ENCODE measurements around the gene CDIP1. TPM values are rescaled to one million over a fixed set of nuclear protein-coding genes. Genes with fewer than 3 reads are reported as not detected.

The CDIP1 gene
- total RNA-seq, 2 donors from 2014 or later: 21.1 to 30.6 TPM

GRCh38 chr16:4557973-4558372, 19.4 kb upstream of the CDIP1 start:
- WGBS: 86% methylated on average over 10 of the region's 10 CpGs
- no peaks in the 10 kb centered on the region for H3K27me3 ChIP-seq (replicated peaks; ENCODE audit: insufficient read depth)
- no peaks in the 10 kb centered on the region for H3K9me3 ChIP-seq
- no peaks in the 10 kb centered on the region for H3K36me3 ChIP-seq
- no peak for DNase-seq (ENCODE audit: low spot score)
- H3K4me1 ChIP-seq (replicated peaks): no peaks in the 10 kb centered on the region
- intact Hi-C loops (cut with DNase I): no loop called here
- H3K4me3 ChIP-seq: no peak overlapping the region
- no peak overlapping the region for H3K27ac ChIP-seq
- TF ChIP-seq POLR2A (IDR thresholded peaks at IDR 0.05) (no peak), CTCF (IDR thresholded peaks at IDR 0.05) (no peak), POLR2AphosphoS5 (IDR thresholded peaks at IDR 0.05) (no peak)

DNA sequence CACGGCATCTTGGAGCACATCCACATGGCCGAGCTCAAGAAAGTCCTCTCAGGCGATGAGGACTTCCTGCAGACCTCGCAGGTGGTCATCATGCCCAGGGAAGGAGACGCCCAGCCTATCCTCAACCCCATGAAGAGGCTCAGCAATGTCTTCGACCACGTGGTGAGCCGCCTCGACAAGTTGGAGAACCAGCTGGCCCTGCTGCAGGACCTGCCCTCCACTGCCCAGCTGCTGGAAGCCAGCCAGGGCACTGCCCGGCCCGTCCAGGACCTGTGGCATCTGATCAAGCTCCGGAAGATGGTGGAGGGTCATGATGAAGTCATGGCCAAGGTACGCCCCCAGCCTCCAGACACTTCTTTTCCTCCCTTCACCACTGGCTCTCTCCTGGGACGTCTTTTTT, 18.0 kb upstream of the CDIP1 start:
- no peaks in the 10 kb centered on the region for H3K36me3 ChIP-seq
- no peaks in the 10 kb centered on the region for H3K9me3 ChIP-seq
- H3K4me1 ChIP-seq (replicated peaks): no peaks in the 10 kb centered on the region
- H3K4me3 ChIP-seq: no peak overlapping the region
- intact Hi-C loops (cut with DNase I): no loop called here
- no peak overlapping the region for H3K27ac ChIP-seq
- H3K27me3 ChIP-seq (replicated peaks; ENCODE audit: insufficient read depth): no peaks in the 10 kb centered on the region
- TF ChIP-seq POLR2A (IDR thresholded peaks at IDR 0.05) (no peak), POLR2AphosphoS5 (IDR thresholded peaks at IDR 0.05) (no peak), CTCF (IDR thresholded peaks at IDR 0.05) (no peak)
- no peak for DNase-seq (ENCODE audit: low spot score)
- 66% methylated on average over 13 of the region's 14 CpGs for WGBS

- intact Hi-C loops (cut with DNase I): no loop called here
- 80% methylated on average over 4 of the region's 4 CpGs for whole genome bisulfite sequencing
- Histone ChIP-seq H3K9me3 (no peaks in the 10 kb centered on the region), H3K27ac (no peak within 1 kb of the TSS), H3K4me1 (replicated peaks) (no peaks in the 10 kb centered on the region), H3K36me3 (no peaks in the 10 kb centered on the region), H3K4me3 (no peak within 1 kb of the TSS), H3K27me3 (replicated peaks; ENCODE audit: insufficient read depth) (no peaks in the 10 kb centered on the region)
- no peak for DNase-seq (ENCODE audit: low spot score)
- TF ChIP-seq CTCF (IDR thresholded peaks at IDR 0.05) (no peak), POLR2AphosphoS5 (IDR thresholded peaks at IDR 0.05) (no peak), POLR2A (IDR thresholded peaks at IDR 0.05) (no peak)
Observed at GRCh38 chr16:4556112-4556511, 17.5 kb upstream of the CDIP1 start, which contains the start of gene C16orf96. Gene C16orf96, plus strand, starts transcription at chr16:4556340. Its CDS starts 150 bp downstream, at chr16:4556490.

DNA sequence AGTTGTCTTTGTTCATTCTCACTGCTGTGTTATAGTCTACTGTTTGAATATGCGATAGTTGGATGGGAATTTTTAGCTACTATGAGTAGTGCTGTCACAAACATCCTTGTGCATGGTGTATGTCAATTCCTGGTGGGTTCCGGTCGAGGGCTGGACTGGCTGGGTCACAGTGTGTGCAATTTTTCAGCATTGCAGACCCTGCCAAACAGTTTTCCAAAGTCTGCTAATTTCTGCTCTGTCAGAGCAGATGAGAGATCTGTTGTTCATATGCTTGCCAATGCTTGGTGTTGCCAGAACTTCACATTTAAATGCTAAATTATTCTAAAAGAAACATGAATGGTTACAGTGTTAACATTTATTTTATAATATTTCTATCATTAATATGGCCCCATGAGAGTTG, 14.0 kb upstream of the CDIP1 start:
- no peak for TF ChIP-seq POLR2A (IDR thresholded peaks at IDR 0.05)
- no peak for DNase-seq (ENCODE audit: low spot score)
- H3K4me1 ChIP-seq (replicated peaks): no peaks in the 10 kb centered on the region
- H3K4me3 ChIP-seq: no peak overlapping the region
- intact Hi-C loops (cut with DNase I): no loop called here
- 69% methylated on average over 3 of the region's 3 CpGs for WGBS
- no peak overlapping the region for H3K27ac ChIP-seq
- no peaks in the 10 kb centered on the region for H3K27me3 ChIP-seq (replicated peaks; ENCODE audit: insufficient read depth)
- H3K36me3 ChIP-seq: no peaks in the 10 kb centered on the region
- H3K9me3 ChIP-seq: no peaks in the 10 kb centered on the region

DNA sequence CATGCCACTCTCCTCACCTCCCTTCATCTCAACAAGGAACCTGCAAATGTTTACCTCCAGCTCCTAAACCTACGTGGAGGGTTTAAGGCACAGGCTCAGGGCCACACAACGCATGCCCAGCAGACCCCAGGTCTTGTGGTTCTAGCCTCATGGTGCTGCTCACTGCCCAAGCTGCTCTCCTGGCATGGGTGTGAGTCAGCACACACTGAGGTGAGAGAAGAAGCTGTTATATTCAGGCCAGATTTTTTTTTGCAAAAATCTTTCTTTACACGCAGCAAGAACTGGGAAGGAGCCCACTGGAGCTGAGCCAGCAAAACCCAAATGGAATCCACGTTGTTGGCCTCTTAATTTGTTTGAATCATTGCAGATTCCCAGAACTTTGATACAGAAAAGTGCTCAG, 12.0 kb upstream of the CDIP1 start:
- Histone ChIP-seq H3K4me1 (replicated peaks) (no peaks in the 10 kb centered on the region), H3K27me3 (replicated peaks; ENCODE audit: insufficient read depth) (no peaks in the 10 kb centered on the region), H3K36me3 (no peaks in the 10 kb centered on the region), H3K4me3 (no peak overlapping the region), H3K9me3 (no peaks in the 10 kb centered on the region), H3K27ac (no peak overlapping the region)
- 29% methylated on average over 4 of the region's 4 CpGs for WGBS
- no peak for TF ChIP-seq POLR2AphosphoS5 (IDR thresholded peaks at IDR 0.05)
- TF ChIP-seq POLR2A (IDR thresholded peaks at IDR 0.05): no peak
- TF ChIP-seq CTCF (IDR thresholded peaks at IDR 0.05): no peak
- intact Hi-C loops (cut with DNase I): no loop called here
- no peak for DNase-seq (ENCODE audit: low spot score)

All from prostate gland (tissue), 2 donors.